Body of pancreas (tissue), 4 donors: Measurements from ENCODE around the gene CHIT1.

Experiments
- CTCF ChIP-seq, 7 experiments: fragments of 450-650 bp in 4 of 7; fragments of 200-600 bp in 3 of 7; sonication (generic) in 3 of 7; IDR thresholded peaks; one replicate each; pipeline ENCODE4 v1.5.1; 2016 to 2019; ENCODE audit warnings: antibody characterized with exemption in 7 of 7
- POLR2A ChIP-seq, 3 donors: fragments of 450-650 bp; IDR thresholded peaks; one replicate each; pipeline ENCODE4 v1.6.1; 2016; ENCODE audit warnings: antibody characterized with exemption in 3 of 3, mild to moderate bottlenecking in 2 of 3

- TF ChIP-seq CTCF (IDR thresholded peaks at IDR 0.05) (no peak), POLR2A (IDR thresholded peaks at IDR 0.05) (no peak)
These were observed 30.5 kb downstream of the CHIT1 start for GRCh38 chr1:203199002-203199401.
